ENCODE data around the gene PRKAR1B. TPM values are rescaled to one million over a fixed set of nuclear protein-coding genes. Genes with fewer than 3 reads are reported as not detected.

Gene PRKAR1B
- total RNA-seq, 1 experiment from 2014 or later: 51.7 TPM

DNA sequence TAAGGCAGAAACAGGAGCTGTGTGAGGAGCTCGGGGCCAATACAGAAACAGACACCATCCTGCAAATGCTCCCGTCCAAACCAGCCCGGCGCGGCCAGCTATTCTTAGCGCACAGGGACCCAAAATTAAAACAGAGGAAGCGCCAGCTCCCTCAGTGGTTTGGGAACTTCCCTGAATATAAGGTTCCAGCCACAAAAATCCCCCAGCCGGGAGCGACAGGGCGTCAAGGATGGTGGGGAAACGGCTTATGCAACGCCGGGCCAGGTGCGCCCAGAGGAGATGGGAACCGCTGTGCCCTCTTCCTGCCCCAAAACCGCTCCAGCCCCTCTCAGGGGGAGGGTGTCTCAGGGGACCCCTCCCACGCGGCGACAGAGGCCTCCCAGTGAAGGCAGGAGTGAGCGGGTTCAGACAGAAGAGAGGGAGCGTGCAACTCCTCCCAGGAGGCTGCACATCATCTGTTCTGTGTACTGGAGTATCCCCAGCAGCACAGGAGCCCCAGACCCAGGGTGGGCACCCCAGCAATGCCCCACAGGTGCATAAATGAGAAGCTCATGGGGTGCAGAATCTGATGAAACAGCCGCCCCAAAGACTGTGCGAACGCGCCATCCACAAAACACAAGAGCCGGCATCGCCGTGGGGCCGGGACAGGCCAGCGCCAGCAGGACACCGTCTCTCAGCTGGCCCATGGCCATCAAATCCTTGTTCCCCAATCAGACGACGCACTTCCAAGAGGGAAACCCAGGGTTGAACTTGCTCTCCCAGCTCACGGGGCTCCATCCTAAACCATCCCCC lies 133.6 kb downstream of the PRKAR1B start:
- H3K4me1 ChIP-seq (replicated peaks; ENCODE audit: insufficient read depth): no peaks in the 10 kb centered on the region
- H3K4me3 ChIP-seq: no peak overlapping the region
- DNase-seq: no peak
- no peaks in the 10 kb centered on the region for H3K27me3 ChIP-seq (ENCODE audit: insufficient read depth, low read depth)
- no peaks in the 10 kb centered on the region for H3K9me2 ChIP-seq (ENCODE audit: insufficient read depth)
- no peak overlapping the region for H3K4me2 ChIP-seq
- POLR2A ChIA-PET (ENCODE audit: unreplicated experiment): no interaction called here
- BruUV-seq (replicated peaks): no TSS peak
- no peak overlapping the region for H3K27ac ChIP-seq
- CTCF ChIA-PET: no interaction called here
- no peaks in the 10 kb centered on the region for H3F3A ChIP-seq (ENCODE audit: insufficient read depth, low read depth)
- H3K36me3 ChIP-seq (ENCODE audit: low read depth): peaks cover 7% of the 10 kb centered on the region; the same call in 1 of the 2 replicates
- intact Hi-C loops (cut with micrococcal nuclease; ENCODE audit: unreplicated experiment): no loop called here
- H2AFZ ChIP-seq: no peak overlapping the region
- H3K9me3 ChIP-seq (ENCODE audit: insufficient read depth, low read depth): no peaks in the 10 kb centered on the region
- no peaks in the 10 kb centered on the region for H3K79me2 ChIP-seq (ENCODE audit: low read depth)
- H4K20me1 ChIP-seq (ENCODE audit: insufficient read depth): 0 out of 2 replicates have a peak, but pooled peaks cover 7% of the 10 kb centered on the region
- no peak for TF ChIP-seq EZH2 (IDR thresholded peaks at IDR 0.05; ENCODE audit: low read depth)
- TF ChIP-seq, protein P1, sequence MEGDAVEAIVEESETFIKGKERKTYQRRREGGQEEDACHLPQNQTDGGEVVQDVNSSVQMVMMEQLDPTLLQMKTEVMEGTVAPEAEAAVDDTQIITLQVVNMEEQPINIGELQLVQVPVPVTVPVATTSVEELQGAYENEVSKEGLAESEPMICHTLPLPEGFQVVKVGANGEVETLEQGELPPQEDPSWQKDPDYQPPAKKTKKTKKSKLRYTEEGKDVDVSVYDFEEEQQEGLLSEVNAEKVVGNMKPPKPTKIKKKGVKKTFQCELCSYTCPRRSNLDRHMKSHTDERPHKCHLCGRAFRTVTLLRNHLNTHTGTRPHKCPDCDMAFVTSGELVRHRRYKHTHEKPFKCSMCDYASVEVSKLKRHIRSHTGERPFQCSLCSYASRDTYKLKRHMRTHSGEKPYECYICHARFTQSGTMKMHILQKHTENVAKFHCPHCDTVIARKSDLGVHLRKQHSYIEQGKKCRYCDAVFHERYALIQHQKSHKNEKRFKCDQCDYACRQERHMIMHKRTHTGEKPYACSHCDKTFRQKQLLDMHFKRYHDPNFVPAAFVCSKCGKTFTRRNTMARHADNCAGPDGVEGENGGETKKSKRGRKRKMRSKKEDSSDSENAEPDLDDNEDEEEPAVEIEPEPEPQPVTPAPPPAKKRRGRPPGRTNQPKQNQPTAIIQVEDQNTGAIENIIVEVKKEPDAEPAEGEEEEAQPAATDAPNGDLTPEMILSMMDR (conservative IDR thresholded peaks at IDR 0.05): no peak

DNA sequence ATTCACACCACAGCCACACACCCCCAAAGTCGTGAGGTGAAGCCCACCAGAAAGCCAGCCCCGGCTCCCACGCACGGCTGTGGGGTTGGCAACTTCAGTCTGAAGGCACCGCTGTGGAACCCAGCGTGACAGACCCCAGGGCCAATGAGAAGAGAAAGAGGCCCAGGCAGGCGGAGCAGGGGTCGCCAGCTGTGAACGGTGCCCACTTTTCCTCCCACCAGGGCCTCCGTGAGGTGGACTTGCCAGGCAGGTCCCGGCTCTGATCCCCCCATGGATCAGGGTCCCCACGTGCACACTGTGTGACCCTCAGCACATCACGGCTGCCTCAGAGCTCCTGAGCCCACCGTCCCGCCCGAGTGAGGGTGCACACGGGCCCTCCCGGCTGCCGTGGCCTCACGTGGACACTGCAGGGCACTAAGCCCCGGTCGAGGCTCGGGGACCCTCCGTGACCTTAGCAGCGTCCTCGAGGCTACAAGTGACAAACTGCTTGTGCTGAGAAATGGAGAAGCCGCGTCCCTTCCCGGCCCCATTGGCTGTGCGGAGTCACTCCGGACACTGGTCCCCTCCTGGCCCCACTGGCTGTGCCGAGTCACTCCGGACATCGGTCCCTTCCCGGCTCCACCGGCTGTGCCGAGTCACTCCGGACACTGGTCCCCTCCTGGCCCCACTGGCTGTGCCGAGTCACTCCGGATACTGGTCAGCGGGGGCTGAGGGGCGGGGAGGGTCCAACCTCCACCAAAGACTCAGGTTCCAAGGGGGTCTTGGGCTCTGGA lies 135.0 kb downstream of the PRKAR1B start:
- no peaks in the 10 kb centered on the region for H3K4me1 ChIP-seq (replicated peaks; ENCODE audit: insufficient read depth)
- H3K36me3 ChIP-seq (ENCODE audit: low read depth): peaks cover 7% of the 10 kb centered on the region; the same call in 1 of the 2 replicates
- BruUV-seq (replicated peaks): no TSS peak
- no peaks in the 10 kb centered on the region for H3K9me3 ChIP-seq (ENCODE audit: insufficient read depth, low read depth)
- H3K9me2 ChIP-seq (ENCODE audit: insufficient read depth): no peaks in the 10 kb centered on the region
- no peak overlapping the region for H3K4me3 ChIP-seq
- no peak overlapping the region for H3K4me2 ChIP-seq
- no peaks in the 10 kb centered on the region for H3F3A ChIP-seq (ENCODE audit: insufficient read depth, low read depth)
- H3K79me2 ChIP-seq (ENCODE audit: low read depth): no peaks in the 10 kb centered on the region
- ChIA-PET CTCF (no interaction called here), POLR2A (ENCODE audit: unreplicated experiment) (no interaction called here)
- H2AFZ ChIP-seq: no peak overlapping the region
- H3K27me3 ChIP-seq (ENCODE audit: insufficient read depth, low read depth): no peaks in the 10 kb centered on the region
- H3K27ac ChIP-seq: no peak overlapping the region
- intact Hi-C loops (cut with micrococcal nuclease; ENCODE audit: unreplicated experiment): no loop called here
- no peak for TF ChIP-seq EZH2 (IDR thresholded peaks at IDR 0.05; ENCODE audit: low read depth)
- TF ChIP-seq, protein P1 (conservative IDR thresholded peaks at IDR 0.05): no peak
- 0 out of 2 replicates have a peak, but pooled peaks cover 6% of the 10 kb centered on the region for H4K20me1 ChIP-seq (ENCODE audit: insufficient read depth)
- no peak for DNase-seq

DNA sequence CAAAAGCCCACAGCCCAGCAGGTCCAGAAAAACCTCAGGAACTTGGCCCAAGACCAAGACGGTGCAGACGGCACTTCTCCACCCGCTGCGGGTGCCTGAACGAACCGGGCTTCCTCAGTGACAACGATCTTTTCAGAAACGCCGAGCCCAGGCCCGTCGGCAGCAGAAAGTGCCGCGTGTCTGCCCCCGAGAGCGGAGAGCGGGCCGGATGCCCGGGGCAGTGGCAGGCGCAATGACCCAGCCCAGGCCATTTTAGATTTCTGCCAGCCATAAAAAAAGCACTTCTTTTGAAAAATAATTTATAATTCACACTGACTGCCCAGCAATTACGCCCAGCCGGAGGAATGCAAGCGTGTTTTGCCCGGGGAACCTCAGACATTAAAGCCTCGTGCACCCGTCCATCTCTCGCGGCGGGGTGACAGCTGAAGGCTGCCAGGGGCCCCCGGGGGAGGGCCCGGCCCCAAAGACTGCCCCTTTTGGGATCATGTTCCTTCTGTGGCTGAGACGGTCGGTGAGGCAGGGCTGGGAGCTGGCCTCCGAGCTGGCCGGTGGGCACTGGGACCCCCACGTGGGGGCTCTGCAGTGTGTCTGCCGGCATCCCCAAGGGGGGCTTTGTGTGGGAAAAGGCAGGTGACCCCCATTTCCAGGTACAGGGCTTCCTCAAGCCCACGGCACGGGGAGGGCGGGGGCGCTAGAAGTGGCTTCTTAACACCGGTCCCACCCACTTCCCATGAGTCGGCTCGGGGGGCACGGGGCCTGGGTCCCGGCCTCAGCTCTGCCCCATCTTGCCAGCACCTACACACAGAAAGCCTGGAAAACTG lies 136.1 kb downstream of the PRKAR1B start:
- DNase-seq: no peak
- H2AFZ ChIP-seq: no peak overlapping the region

More for the DNA sequence above, 136.1 kb downstream of the PRKAR1B start:
- POLR2A ChIA-PET (ENCODE audit: unreplicated experiment): no interaction called here
- Histone ChIP-seq H4K20me1 (ENCODE audit: insufficient read depth) (0 out of 2 replicates have a peak, but pooled peaks cover 4% of the 10 kb centered on the region), H3K9me2 (ENCODE audit: insufficient read depth) (no peaks in the 10 kb centered on the region), H3K27ac (no peak overlapping the region), H3K79me2 (ENCODE audit: low read depth) (no peaks in the 10 kb centered on the region), H3K4me3 (no peak overlapping the region), H3K27me3 (ENCODE audit: insufficient read depth, low read depth) (no peaks in the 10 kb centered on the region), H3F3A (ENCODE audit: insufficient read depth, low read depth) (no peaks in the 10 kb centered on the region), H3K4me2 (no peak overlapping the region), H3K4me1 (replicated peaks; ENCODE audit: insufficient read depth) (no peaks in the 10 kb centered on the region), H3K9me3 (ENCODE audit: insufficient read depth, low read depth) (no peaks in the 10 kb centered on the region), H3K36me3 (ENCODE audit: low read depth) (peaks cover 6% of the 10 kb centered on the region; the same call in 1 of the 2 replicates)
- intact Hi-C loops (cut with micrococcal nuclease; ENCODE audit: unreplicated experiment): no loop called here
- BruUV-seq (replicated peaks): no TSS peak
- no peak for TF ChIP-seq EZH2 (IDR thresholded peaks at IDR 0.05; ENCODE audit: low read depth)
- TF ChIP-seq, protein P1 (conservative IDR thresholded peaks at IDR 0.05): no peak
- CTCF ChIA-PET: no interaction called here

Data from PC-9 (cell line).